ENCODE results near the gene GTF2I.
"Not testable (repeated sequence)": the region's sequence is repeated elsewhere in the genome, so short reads cannot be mapped to it uniquely, and the experiment has no call there.

GTF2I gene

DNA sequence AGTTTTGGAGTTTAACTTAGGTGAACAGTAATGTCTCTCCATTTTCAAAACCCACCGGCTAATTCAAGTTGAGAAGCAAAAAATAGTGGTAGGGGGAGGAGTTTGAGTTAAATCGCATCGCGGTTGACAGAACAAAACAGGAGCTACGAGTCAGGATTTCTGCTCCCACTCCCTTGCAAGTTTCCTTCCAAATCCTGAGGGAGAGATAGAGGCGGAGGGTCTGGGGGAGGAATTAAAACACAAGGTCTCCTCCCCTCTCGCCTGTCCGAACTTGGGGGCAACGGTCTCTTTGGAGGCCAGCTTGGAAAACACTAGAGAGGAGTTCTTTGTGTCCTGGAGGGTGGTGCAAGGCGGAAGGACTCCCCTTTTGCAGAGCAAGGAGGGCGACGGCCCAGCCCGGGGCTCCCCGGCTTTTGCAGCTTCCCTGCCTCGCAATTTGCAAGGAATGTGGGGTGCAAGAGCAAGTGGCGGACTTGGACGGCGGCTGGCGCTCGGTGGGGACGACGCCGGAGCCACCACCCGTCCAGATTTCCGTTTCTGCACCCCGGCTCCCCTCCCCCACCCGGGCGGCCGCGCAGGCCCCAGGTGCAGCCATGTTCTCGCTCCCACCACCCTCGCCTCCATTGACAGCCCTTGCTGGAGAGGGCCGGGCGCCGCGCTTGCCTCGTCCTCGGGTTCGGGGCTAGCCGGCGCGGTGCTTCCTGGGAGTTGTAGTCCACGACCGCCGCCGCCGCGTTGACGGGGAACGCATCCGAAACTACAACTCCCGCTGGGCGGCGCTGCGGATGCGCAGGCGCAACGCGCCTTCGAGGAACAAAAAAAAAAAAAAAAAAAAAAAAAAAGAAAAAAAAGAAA, 454 bp upstream of the GTF2I start:
- peak; percentile 99 for DNase-seq

- DNase-seq, result peak; percentile 89
Measured at GRCh38 chr7:74658178-74659004, 873 bp downstream of the GTF2I start.

- not testable (repeated sequence) for DNase-seq
Measured at GRCh38 chr7:74660202-74660601, 2.7 kb downstream of the GTF2I start.

- DNase-seq, result not testable (repeated sequence)
Measured at GRCh38 chr7:74661836-74662794, 4.6 kb downstream of the GTF2I start.

GRCh38 chr7:74665296-74665938, 7.9 kb downstream of the GTF2I start:
- DNase-seq, result no peak

GRCh38 chr7:74667013-74667412, 9.5 kb downstream of the GTF2I start:
- not testable (repeated sequence) for DNase-seq

GRCh38 chr7:74667520-74667919, 10.0 kb downstream of the GTF2I start:
- not testable (repeated sequence) for DNase-seq

DNA sequence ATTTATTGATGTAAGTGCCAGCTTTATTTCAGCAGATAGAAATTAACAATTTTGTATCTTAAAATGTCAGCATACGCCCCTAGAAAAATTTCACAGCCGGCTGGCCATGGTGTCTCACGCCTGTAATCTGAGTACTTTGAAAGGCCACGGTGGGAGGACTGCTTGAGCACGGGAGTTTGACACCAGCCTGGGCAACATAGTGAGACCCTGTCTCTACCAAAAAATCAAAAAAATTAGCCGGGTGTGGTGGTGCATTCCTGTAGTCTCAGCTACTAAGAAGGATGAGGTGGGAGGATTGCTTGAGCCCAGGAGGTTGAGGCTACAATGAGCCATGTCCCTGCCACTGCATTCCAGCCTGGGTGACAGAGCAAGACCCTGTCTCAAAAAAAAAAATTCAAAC, 14.1 kb downstream of the GTF2I start:
- no peak for DNase-seq

- DNase-seq, result no peak
Measured at GRCh38 chr7:74672343-74672915, 14.9 kb downstream of the GTF2I start.

DNA sequence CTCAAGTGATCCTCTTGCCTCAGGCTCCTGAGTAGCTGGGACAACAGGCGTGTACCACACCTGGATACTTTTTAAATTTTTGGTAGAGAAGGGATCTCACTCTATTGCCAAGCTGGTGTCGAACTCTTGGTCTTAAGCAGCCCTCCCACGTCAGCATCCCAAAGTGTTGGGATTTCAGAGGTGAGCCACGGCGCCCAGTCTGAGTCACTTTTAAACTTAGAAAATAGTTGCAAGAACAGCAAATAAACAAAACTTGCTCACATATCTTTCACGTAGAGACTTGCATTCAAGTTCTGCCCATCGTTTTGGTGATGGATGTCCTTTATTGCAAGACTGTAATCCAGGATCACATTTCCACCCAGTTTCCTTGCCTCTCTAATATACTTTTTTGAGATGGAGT, 16.6 kb downstream of the GTF2I start:
- DNase-seq, result no peak

GRCh38 chr7:74682829-74683228, 25.3 kb downstream of the GTF2I start:
- DNase-seq, result no peak

- DNase-seq, result no peak
Measured at GRCh38 chr7:74683799-74684198, 26.3 kb downstream of the GTF2I start.

GRCh38 chr7:74684473-74684872, 27.0 kb downstream of the GTF2I start:
- no peak for DNase-seq

DNA sequence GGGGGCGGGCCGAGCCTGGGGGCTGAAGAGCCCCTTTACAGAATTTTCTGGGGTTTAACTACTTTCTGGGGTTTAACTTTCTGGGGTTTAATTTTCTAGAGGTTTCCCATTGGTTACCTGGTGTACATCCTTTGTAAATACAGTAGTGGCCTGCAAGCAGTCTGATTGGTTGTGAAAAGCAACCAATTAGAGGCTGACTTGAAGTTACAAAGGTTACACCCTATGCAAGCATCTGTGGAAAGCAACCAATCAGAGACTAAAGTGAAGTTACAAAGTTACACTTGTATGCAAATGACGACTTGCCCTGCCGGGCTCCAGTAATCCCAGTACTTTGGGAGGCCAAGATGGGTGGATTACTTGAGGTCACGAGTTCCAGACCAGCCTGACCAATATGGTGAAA, 27.4 kb downstream of the GTF2I start:
- DNase-seq, result no peak

- DNase-seq, result no peak
Measured at GRCh38 chr7:74690474-74690873, 33.0 kb downstream of the GTF2I start.

DNA sequence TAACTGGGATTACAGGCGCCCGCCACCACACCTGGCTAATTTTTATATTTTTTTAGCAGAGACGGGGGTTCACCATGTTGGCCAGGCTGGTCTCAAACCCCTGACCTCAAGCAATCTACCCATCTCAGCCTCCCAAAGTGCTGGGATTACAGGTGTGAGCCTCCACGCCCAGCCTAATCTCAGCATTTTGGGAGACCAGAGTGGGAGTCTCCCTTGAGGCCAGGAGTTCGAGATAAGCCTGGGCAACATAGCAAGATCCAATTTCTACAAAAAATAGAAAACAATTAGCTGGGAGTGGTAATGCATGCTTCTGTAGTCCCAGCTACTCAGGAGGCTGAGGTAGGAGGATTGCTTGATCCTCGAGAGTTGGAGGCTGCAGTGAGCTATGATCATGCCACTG, 46.9 kb downstream of the GTF2I start:
- DNase-seq, result not testable (repeated sequence)

- DNase-seq, result no peak
Measured at GRCh38 chr7:74707238-74707637, 49.7 kb downstream of the GTF2I start.

DNA sequence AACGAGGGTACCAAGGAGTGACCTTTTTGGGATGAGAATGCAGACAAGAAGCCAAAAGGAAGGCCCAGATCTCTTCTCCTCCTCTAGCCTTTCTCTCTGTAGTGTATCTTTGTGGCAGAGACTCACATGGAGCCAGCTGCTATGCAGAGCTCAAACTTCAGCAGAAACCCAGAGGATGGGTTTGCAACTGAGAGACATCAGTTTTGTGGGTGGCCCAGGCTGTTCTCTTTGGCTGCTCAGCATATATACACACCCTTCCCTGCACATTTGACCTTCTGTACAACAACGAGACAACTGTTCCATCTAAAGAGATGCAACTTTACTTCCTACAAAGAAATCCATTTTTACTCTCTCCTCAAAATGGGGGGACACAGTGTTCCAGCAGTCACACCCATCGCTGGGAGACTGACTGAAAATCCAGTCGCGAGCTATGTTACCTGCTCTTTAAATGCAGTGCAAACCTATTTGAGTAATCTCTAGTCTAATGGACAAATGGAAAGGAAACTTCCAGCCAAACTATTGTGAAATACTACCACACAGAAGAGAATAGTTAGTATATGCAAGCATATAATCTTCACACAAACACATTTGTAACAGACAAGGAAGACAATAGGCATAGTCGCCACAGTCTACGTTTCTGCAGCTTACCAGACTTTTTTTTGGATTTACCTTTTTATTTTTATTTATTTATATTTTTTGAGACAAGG, 51.2 kb downstream of the GTF2I start:
- DNase-seq, result no peak

DNA sequence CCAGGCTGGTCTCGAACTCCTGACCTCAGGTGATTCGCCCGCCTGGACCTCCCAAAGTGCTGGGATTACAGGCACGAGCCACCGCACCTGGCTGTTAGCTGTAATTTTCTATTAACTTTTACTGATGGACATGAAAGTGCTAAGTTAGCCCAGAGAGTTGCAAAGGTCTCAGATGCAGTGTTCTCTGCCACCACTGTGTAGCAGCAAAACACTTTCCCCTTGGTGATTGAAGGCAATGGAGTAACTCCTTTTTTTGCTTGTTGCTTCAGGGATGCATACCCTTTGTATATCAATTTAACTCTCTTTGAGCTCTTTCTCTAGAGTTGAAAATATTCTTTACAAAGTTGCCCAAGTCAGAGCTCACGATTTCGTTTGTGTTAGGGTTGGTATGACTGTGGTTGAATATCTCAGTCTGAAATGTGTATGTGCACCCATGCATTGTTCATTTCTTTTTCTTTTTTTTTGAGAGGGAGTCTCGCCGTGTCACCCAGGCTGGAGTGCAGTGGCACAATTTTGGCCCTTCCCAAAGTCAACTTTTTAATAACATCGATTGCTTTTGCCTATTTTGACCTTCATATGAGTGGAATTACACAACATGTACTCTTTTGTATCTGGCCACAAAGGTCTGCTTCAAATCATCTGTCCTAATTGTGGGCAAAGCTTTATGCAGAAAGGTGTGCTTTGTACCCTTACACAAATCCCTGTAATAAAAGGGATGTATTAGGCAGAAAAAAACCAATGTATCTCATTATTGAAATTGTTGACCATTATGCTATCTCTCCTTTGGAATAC, 52.6 kb downstream of the GTF2I start:
- DNase-seq, result no peak

DNA sequence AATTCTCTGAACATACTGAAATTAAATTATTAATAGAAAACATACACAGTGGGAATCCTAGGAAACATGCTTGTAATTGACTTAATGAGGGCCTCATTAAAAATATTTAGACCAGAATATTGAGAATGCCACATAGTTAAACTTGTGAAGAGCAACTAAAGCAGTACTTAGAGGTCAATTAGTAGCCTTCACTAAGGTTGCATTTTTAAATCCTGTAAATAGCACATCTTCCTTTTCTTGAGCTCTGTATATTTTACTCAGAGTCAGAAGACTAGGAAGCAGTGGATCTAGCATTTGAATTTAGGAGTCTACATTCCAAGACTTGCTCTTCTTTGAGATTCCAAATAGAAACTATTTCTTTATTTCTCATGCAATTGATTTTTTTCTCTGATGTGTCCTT, 56.0 kb downstream of the GTF2I start:
- DNase-seq, result no peak

Measured in stimulated activated CD4-positive, alpha-beta T cell treated with anti-CD3 and anti-CD28 coated beads, Interleukin-4, amount 100 ng/mL, for 1 hour (primary cell).